Kasumi-1 (cell line): Measurements from ENCODE around the gene NCOA7.
"Not testable (repeated sequence)": the region's sequence is repeated elsewhere in the genome, so short reads cannot be mapped to it uniquely, and the experiment has no call there.

Experiments used
- DNase-seq, 2 experiments: peaks; one replicate each; lab custom pipeline; 2025; lab: John Stamatoyannopoulos, UW

Gene NCOA7

GRCh38 chr6:125836466-125836865, 45.7 kb downstream of the NCOA7 start:
- DNase-seq: no peak

GRCh38 chr6:125839471-125839870, 48.7 kb downstream of the NCOA7 start:
- no peak for DNase-seq

DNA sequence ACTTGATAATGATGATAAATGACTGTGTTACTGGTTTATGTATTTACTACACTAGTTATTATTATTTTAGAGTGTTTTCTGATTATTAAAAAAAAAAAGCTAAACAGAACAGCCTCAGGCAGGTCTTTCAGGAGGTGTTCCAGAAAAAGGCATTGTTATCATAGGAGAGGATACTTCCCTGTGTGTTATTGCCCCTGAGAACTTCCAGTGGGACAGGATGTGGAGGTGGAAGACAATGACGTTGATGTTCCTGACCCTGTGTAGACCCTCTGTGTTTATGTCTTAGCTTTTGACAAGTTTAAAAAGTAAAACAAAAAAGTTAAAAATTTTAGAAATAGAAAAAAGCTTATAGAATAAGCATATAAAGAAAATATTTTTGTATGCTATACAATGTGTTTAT, 49.1 kb downstream of the NCOA7 start:
- no peak for DNase-seq

DNA sequence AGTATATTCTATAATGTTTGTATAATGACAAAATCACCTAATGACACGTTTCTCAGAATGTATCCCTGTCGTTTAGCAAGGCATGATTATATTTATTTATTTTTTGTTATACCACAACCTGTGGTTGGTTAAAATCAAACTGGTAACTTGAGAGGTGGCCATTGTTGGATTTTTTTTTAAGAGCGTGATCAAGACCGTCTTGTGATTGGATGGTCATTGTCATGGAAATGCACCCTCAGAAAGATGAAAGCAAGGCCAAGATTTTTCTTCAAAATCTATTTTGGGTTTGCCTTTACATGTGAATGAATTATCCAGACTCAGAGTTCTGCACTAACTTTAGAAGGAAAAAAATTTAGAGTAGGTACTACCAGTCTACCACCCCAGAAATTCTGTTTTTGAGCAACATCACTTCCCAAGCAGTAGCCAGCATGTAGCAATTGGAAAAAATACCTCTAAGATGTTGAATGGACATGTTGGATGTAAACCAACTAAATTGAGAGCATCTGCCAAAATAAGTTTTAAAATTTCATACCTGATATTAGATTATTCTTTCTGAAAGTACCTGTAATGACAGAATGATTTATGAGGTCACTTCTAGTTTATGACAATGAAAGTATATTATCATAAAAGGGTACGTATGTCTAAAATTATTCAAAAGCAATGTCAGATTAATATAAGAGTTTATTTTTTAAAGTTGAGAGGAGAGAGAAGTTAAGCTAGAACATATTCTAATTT, 50.8 kb downstream of the NCOA7 start:
- DNase-seq: no peak

DNA sequence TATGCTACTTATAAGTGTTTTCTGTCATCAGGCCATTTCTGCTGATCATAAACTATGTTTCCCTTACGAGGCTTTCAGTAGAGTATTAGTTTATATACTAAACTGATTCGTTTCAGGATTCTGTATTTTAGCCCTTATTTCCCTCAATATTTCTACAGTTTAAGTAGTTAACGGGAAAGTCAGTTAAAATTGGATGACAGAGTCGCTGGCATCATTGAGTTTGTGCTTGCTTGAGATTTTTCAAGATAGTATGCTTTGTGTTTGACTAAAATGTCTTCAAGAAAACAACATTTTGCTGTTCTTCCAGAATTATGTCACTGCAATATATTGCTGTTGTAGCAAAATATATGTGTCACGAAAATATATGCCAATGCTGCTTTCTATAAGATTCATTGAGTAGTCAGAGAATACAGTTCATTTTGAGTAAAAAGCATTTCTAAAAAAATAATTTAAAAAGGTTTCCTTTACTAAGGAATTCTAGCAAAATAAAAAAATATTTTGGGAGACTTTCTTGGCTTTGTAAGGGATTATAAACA, 51.4 kb downstream of the NCOA7 start:
- no peak for DNase-seq

DNA sequence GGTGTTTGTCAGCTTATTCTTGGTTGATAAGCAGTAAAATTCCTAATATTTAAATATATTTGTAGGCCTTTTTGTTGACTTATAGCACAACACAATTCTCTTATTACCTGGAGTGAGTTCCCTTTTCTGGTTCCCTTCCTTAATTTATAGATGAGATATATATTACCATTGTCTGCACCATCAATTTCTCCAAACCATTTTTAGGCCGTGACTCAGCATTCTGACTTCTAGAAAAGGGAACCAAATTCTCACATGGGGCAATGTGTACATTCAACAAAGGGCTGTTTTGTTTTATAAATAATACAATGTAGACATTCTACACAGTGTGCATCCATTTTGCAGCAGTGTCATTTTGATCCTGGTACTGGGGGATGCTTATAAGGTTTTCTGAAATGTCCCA, 52.8 kb downstream of the NCOA7 start:
- DNase-seq: peak; percentile 32 to 38

DNA sequence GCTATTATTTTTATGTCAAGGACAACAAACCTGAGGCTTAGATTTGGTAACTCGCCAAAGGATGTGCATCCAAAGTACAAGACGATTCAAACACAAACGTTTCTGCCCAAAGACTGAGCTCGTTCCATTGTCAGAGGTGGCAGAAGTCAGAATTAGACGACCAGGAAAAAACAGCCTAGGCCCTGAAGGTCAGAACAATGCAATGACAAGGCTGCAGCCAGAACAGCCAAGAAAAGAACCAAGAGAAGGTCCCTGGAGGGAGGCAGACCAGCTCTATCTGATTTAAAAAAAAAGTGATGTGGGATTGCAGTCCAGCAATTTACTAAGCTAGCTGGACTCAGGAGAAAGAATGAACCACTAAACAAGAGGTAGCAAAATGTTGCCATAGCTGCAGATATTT, 54.2 kb downstream of the NCOA7 start:
- DNase-seq: no peak

DNA sequence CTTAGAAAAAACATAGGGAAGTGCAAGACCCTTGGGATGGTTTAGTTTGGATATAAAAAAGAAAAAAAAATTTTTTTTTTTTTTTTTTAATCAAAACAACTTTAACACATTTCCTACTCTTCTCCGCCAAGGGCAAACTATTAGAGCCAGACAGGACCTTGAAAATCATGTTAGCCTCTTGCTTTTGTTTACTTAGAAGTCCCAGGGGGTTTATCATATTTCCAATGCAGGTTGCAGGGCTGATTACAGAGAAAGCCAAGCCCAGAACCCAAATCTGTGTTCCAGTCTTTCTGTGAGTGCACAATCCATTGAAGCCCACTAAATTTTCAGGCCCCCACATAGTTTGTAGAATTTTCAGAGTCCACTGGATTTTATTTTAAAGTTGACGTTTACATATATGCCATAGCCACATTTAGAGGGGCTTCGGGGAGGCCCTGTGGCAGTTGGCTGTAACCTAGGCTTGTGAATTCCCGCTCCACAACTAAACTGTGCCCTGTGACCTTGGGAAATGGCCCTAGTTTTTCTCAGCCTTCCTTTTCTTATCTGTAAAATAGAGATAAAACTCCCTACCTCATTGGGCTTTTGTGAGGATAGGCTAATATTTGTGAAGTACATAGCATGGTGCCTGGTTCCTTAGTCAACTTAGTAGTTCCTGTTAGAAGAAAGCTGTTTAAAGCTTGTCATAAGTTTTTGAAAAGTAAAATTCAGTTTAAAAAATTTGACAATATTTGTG, 55.7 kb downstream of the NCOA7 start:
- DNase-seq: no peak

DNA sequence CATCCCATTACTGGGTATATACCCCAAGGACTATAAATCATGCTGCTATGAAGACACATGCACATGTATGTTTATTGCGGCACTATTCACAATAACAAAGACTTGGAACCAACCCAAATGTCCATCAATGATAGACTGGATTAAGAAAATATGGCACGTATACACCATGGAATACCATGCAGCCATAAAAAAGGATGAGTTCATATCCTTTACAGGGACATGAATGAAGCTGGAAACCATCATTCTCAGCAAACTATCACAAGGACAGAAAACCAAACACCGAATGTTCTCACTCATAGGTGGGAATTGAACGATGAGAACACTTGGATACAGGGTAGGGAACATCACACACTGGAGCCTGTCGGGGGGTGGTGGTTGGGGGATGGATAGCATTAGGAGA, 57.5 kb downstream of the NCOA7 start:
- not testable (repeated sequence) for DNase-seq

DNA sequence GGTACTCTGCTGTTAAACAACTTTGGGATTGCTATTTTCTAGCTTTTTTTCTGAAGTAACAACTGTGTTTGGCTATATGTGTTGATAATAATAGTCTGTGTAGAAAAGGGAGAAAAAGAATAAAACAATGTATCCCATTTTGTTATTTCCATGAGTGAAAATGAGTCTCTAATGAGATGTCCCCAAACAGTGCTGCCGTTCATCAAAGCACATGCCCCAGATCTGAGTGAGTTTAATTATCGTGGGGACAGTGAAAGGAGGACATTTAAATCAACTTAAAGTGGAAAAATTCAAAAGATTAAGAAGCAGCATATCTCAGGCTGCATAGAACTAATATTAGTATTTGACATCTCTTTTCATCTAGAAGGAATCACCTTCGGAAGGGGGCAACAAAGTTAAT, 59.6 kb downstream of the NCOA7 start:
- DNase-seq: no peak

GRCh38 chr6:125852587-125852986, 61.8 kb downstream of the NCOA7 start:
- DNase-seq: no peak

DNA sequence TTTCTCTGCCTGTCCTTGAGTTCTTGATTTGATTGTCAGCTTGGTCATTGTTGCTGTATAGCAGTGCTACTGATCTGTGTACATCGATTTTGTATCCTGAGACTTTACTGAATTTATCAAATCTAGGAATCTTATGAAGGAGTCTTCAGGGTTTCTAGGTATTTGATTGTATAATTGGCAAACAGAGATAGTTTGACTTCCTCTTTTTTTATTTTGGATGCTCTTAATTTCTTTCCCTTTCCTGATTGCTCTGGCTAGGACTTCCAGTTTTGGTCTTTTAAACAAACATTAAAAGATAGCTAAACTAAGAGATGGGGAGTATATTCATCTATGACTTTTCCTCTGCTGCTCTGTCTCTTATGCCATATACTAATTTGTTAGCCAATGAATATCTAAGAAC, 62.4 kb downstream of the NCOA7 start:
- no peak for DNase-seq

DNA sequence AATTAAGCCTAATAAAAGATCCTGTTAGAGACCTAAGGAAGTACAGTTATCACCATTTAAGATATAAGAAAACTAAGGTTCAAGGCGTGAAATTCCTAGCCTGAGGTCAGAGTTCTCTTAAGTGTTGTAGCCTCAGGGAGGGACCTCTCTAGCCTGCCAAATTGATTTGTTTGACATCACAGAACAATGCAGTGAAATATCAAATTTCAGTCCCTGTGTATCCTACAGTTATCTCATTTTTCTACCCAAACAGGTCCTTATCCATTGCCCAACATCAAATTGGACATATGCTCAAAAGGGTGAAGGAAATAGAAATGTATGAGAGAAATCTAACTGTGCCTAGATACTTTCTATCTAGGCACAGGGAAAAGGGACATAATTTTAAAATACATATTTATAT, 63.0 kb downstream of the NCOA7 start:
- no peak for DNase-seq

DNA sequence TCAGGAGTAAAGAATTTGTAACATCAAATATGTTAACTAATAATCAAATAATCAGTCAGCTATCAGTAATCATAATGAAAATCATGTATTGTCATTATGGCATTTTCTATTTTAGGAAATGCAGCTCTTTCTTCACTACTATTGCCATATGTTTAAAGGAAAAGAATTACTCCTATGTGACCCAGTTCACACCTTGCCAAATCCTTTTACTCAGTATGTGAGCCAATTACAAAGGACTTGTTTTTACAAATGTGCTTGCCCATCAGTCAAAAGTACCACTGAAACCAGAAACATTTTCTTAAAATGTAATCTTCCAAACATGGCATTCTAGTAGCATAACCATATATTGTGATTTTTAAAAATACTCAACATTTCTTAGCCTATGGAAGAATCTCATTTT, 63.6 kb downstream of the NCOA7 start:
- DNase-seq: no peak

DNA sequence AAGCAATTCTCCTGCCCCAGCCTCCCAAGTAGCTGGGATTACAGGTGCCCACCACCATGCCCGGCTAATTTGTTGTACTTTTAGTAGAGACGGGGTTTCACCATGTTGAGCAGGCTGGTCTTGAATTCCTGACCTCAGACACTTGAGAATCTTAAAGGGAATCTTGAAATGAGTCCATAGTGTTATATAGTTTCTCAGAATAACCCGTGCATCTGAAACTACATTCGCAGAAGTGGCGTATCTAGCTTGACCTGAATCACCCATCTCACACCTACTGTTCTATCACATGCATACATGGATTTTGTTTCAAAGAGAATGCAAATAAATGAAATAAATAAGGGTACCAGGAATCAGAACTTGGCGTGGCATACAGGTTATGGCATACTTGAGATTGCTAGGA, 65.0 kb downstream of the NCOA7 start:
- no peak for DNase-seq

DNA sequence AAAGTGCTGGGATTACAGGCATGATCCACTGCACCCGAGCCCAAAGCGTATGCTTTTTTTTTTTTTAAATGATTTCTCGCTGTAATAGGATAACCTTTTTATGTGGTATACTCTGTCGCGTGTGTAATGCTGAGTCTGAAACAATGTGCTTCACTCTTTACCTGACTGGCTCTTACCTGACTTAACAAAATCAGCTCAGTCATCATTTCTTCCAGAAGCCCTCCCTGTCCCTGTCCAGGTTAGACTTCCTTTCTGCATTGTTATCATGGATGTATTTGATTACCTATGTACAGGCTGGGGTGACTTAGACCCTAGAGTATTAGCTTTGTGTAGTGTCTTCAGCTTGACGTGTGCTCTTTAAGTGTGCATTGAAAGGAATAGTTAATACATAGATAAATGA, 67.1 kb downstream of the NCOA7 start:
- DNase-seq: no peak

- peak; percentile 50 to 61 for DNase-seq
Measured at GRCh38 chr6:125858427-125859320, 67.9 kb downstream of the NCOA7 start.

DNA sequence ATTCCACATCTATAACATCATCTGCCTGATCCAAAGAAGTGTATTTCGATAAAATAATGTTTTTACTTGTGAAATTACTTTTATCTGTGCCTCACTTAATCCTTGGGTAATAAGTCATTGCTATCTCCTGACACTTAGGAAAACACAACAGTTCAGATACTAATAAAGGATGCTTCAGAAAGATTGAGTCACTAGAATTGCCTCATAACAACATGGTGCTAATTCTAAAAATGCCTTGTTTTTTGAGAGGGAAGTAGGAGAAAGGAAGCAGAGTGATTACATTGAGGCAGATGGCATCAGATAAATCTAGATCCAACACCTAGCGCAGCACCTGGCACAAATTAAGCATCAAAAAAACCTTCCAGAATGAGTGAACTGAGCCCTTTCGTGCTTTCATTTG, 69.0 kb downstream of the NCOA7 start:
- no peak for DNase-seq

GRCh38 chr6:125863023-125863422, 72.3 kb downstream of the NCOA7 start:
- no peak for DNase-seq

DNA sequence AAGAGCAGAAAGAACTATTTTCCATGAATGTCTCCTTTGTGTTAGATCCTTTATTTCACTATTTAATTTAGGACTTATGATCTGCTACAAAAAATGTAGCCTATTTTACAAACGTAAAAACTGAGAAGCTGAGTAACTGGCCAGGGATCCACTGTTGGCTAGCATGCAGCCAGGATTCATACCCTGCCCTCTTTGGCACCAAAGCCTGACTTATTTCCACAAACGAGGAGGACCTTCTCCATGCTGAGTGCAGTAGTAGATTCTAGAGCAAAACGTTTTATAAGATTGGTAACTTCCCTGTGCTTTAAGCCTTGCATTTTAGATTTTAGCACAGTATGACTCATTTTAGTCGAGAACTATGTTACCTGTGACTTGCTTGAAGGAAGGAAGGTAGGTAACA, 74.3 kb downstream of the NCOA7 start:
- no peak for DNase-seq

DNA sequence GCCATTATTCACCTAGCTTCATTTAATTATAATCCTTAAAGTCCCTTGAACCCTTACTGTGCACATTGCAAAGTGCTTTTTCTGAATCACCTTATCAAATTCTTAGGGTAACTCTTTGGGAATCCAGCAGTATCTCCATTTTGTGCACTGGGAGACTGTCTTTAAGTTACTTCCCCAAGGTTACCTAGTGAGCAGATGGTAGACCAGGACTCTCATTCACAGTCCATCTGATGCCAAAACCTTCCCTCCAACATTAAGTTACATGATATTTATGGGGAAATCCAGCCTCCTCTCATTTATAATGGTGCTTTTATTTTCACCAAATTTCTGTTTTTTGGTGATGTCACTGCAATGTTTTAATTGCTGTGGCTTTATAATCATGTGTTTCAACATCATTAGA, 75.7 kb downstream of the NCOA7 start:
- no peak for DNase-seq

DNA sequence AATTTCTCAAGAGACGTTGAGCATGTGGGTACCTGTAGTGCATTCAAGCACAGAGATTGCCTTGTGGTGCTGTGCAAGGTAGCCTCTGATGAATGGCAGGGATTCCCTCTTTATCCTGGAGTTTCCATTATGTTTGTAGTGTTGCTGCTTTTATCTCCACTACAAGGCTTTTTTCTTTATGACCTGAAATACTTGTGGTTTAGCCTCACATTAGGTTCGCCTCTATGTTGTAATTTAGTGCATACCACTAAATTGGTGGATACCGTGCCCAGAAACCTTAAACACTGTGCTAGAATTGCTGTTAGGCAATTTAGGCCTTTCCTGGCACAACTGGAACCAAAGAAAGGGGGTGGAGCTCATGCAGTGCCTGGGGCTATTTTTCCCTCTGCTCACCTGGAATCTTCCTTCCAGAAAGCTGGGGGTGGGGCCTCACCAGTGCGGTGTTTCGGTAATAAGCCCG, 76.8 kb downstream of the NCOA7 start:
- no peak for DNase-seq
